ENCODE results near the gene FAM72C. TPM values are rescaled to one million over a fixed set of nuclear protein-coding genes. Genes with fewer than 3 reads are reported as not detected.
A peak's percentile ranks its signal among the peaks of the same experiment; 100 is the strongest.
"Not testable (repeated sequence)": the region's sequence is repeated elsewhere in the genome, so short reads cannot be mapped to it uniquely, and the experiment has no call there.

FAM72C gene
- total RNA-seq, 3 donors from 2014 or later = 0.32 to 0.59 TPM; not detected in 1

DNA sequence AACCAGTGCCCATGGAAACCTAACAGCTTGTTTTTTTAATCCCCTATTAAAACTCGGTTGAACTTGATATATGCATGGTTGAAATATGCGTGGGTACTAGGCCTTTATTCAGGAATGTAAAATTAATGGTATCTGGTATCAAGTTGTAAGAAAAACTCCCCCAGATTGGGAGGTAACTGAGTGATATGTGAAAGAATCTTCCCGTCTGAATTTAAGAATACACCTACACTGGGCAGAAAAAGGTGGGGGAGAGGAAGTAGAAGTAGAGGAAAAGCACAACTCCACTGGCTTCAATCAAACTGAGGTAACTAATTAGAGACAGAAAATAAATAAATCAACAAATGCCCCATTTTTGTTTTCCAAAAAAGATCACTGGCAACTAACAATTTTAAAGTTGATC, 15.9 kb downstream of the FAM72C start:
- H3K27ac ChIP-seq; DNase-seq (ENCODE audit: low spot score in 2 of 2); H3K4me3 ChIP-seq; H3K9me3 ChIP-seq; intact Hi-C loops (cut with DNase I; ENCODE audit: low total_unique reads); H3K27me3 ChIP-seq; H3K36me3 ChIP-seq; H3K4me1 ChIP-seq: not testable (repeated sequence)

DNA sequence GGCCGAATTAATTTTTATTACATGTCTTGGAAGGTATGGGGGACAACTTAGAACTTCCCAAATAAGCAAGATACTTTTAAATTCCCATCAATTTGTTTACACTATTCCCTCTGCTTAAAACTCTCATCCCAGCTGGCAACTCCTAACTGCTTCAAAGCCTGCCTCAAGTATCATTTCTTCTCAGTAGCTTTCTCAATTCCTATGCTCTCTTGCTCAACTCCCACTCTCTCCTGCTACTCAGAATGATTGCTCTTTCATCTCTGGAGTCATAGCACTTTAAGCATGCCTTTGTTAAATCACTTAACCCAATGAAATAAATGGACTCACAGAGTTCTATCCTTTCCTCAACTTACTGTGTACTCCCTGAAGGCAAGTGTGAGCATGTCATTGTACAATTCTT, 18.9 kb downstream of the FAM72C start:
- H3K9me3 ChIP-seq; H3K27me3 ChIP-seq; H3K4me1 ChIP-seq; H3K36me3 ChIP-seq; H3K4me3 ChIP-seq; intact Hi-C loops (cut with DNase I; ENCODE audit: low total_unique reads); DNase-seq (ENCODE audit: low spot score in 2 of 2); H3K27ac ChIP-seq: not testable (repeated sequence)

- intact Hi-C loops (cut with DNase I; ENCODE audit: low total_unique reads); H3K9me3 ChIP-seq; H3K27me3 ChIP-seq; DNase-seq (ENCODE audit: low spot score in 2 of 2); H3K4me1 ChIP-seq; H3K36me3 ChIP-seq; H3K27ac ChIP-seq; H3K4me3 ChIP-seq: not testable (repeated sequence)
Measured at GRCh38 chr1:143951485-143952391, 20.0 kb downstream of the FAM72C start.

- H3K4me3 ChIP-seq; H3K4me1 ChIP-seq; H3K36me3 ChIP-seq; intact Hi-C loops (cut with DNase I; ENCODE audit: low total_unique reads); H3K27me3 ChIP-seq; H3K27ac ChIP-seq; H3K9me3 ChIP-seq; DNase-seq (ENCODE audit: low spot score in 2 of 2): not testable (repeated sequence)
Measured at GRCh38 chr1:143947749-143948148, 24.0 kb downstream of the FAM72C start.

DNA sequence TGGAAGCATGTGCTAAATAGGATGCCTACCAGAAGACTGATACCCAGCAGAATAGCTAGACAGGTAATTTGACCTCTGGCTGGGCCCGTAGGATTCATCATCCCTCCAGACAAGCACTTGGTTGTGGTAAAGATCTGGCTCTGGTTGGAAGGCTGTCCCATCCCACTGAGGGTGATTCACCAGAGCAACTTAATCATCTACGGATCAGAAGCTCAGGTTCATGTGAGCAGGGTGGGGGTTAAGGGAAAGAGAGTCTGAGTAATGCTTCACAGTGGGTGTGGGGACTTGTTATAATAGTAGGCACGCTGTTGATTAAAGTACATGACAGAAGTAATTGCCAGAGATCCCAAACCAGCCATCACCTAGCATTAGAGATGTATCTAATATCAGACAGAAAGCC, 26.5 kb downstream of the FAM72C start:
- H3K9me3 ChIP-seq; intact Hi-C loops (cut with DNase I; ENCODE audit: low total_unique reads); DNase-seq (ENCODE audit: low spot score in 2 of 2); H3K27me3 ChIP-seq; H3K36me3 ChIP-seq; H3K4me1 ChIP-seq; H3K4me3 ChIP-seq; H3K27ac ChIP-seq: not testable (repeated sequence)

DNA sequence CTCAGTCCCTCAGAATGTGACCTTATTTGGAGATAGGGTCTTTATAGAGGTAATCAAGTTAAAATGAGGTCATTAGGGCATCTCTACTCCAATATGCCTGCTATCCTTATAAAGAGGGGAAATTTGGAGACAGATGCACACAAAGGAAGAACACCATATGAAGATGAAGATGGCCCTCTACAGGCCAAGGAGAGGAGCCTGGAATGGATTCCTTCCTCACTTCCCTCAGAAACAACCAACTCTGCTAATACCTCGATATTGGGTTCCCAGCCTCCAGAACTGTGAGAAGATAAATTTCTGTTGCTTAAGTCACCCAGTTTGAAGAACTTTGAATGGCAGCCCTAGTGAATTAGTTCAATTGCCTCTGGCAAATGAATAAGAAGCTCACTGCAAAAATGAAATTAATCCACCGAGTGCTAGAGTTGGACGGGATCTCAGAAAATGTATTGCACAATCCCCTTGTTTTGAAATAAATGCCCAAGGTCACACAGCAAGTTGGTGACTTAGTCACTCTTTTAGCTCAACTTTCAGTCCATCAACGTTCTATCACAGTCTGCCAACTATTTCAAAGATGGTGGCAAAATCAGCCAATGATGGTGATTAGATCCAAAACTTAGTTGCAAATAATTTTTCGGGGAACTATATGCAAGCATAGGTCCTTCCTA, 27.1 kb downstream of the FAM72C start:
- DNase-seq (ENCODE audit: low spot score in 2 of 2); H3K27me3 ChIP-seq; H3K9me3 ChIP-seq; H3K27ac ChIP-seq; H3K4me3 ChIP-seq; intact Hi-C loops (cut with DNase I; ENCODE audit: low total_unique reads); H3K4me1 ChIP-seq; H3K36me3 ChIP-seq: not testable (repeated sequence)

GRCh38 chr1:143943319-143943978, 28.3 kb downstream of the FAM72C start:
- H3K36me3 ChIP-seq; H3K27me3 ChIP-seq; H3K27ac ChIP-seq; H3K4me1 ChIP-seq; DNase-seq (ENCODE audit: low spot score in 2 of 2); H3K4me3 ChIP-seq; intact Hi-C loops (cut with DNase I; ENCODE audit: low total_unique reads); H3K9me3 ChIP-seq: not testable (repeated sequence)

GRCh38 chr1:143942238-143942860, 29.4 kb downstream of the FAM72C start:
- DNase-seq (ENCODE audit: low spot score in 2 of 2); H3K4me3 ChIP-seq; H3K27ac ChIP-seq; H3K4me1 ChIP-seq; H3K36me3 ChIP-seq; intact Hi-C loops (cut with DNase I; ENCODE audit: low total_unique reads); H3K9me3 ChIP-seq; H3K27me3 ChIP-seq: not testable (repeated sequence)

- H3K27me3 ChIP-seq; H3K36me3 ChIP-seq; H3K4me1 ChIP-seq; H3K4me3 ChIP-seq; H3K27ac ChIP-seq; H3K9me3 ChIP-seq; intact Hi-C loops (cut with DNase I; ENCODE audit: low total_unique reads); DNase-seq (ENCODE audit: low spot score in 2 of 2): not testable (repeated sequence)
Measured at GRCh38 chr1:143939666-143940065, 32.1 kb downstream of the FAM72C start.

DNA sequence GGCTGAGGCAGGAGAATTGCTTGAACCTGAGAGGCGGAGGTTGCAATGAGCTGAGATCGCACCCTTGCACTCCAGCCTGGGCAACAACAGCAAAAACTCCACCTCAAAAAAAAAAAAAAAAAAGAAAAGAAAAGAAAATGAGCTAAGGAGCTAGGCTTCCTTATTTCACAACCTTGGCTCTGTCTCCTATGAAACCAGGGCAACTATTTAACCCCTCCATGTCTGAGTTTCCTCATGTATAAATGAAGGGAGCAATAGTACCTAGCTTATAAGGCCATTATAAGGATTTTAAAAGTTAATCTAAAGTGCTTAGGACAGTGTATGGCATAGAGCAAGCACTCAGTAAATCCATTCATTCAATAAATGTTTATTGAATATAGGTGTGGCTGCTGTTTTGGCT, 32.9 kb downstream of the FAM72C start:
- H3K27ac ChIP-seq; H3K4me1 ChIP-seq; H3K4me3 ChIP-seq; H3K9me3 ChIP-seq; H3K27me3 ChIP-seq; DNase-seq (ENCODE audit: low spot score in 2 of 2); H3K36me3 ChIP-seq; intact Hi-C loops (cut with DNase I; ENCODE audit: low total_unique reads): not testable (repeated sequence)

GRCh38 chr1:143936457-143937115, 35.2 kb downstream of the FAM72C start:
- H3K36me3 ChIP-seq; H3K27ac ChIP-seq; H3K9me3 ChIP-seq; H3K4me1 ChIP-seq; H3K27me3 ChIP-seq; H3K4me3 ChIP-seq; intact Hi-C loops (cut with DNase I; ENCODE audit: low total_unique reads): not testable (repeated sequence)
- DNase-seq (ENCODE audit: low spot score in 2 of 2) = peak in 1 of 2 donors; percentile 15

DNA sequence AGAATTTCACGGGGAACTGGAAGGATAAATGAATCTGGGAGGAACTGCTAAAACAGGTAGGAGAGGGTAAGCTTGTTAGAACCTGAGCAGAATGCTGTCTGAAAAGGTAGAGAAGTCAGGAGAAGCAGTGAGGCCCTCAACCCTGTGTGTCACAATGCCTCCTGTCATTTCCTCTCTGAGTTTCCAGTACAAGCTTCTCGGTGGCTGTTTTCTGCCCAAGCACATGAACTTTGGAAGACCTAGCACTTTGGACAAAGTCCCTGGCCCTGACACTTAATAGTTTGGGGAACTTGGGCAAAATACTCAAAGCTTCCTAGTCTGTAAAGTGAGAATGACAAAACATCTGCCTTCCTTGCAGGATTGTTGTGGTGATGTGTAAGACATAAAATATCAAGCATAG, 52.7 kb downstream of the FAM72C start:
- H3K4me1 ChIP-seq; intact Hi-C loops (cut with DNase I; ENCODE audit: low total_unique reads): not testable (repeated sequence)

More for the DNA sequence above, 52.7 kb downstream of the FAM72C start:
- not testable (repeated sequence) for H3K9me3 ChIP-seq; H3K27me3 ChIP-seq; DNase-seq (ENCODE audit: low spot score in 2 of 2); H3K36me3 ChIP-seq; H3K27ac ChIP-seq; H3K4me3 ChIP-seq

Data from breast epithelium (tissue), 4 donors.